B cell (primary cell): ENCODE data around the gene VPS54. TPM values are rescaled to one million over a fixed set of nuclear protein-coding genes. Genes with fewer than 3 reads are reported as not detected.

Experiments used
- ATAC-seq: fragments of 200-7000 bp; cut with Tn5 transposase; one replicate; pipeline ENCODE4 v1.10.0; 2021; ENCODE audit warnings: low read depth, mild to moderate bottlenecking, moderate number of reproducible peaks, moderate library complexity
- CTCF ChIA-PET: fragments of 350-600 bp; sonication (Branson Sonifier 250); formaldehyde crosslinking; loops from one replicate; lab custom pipeline; 2021; ENCODE audit warnings: antibody characterized with exemption, inconsistent platforms; lab: Charles Lee
- POLR2A ChIA-PET: fragments of 350-600 bp; sonication (Branson Sonifier 250); formaldehyde crosslinking; loops from one replicate; lab custom pipeline; 2021; ENCODE audit warnings: antibody characterized with exemption; lab: Charles Lee
- DNase-seq: peaks from one replicate; pipeline ENCODE4 v3.0.0; 2013
- H2AFZ ChIP-seq: 2 replicates; pipeline ENCODE4 v1.6.1; 2012; ENCODE audit warnings: mild to moderate bottlenecking, low read depth, low read length; ENCODE audit not compliant: insufficient read depth, poor library complexity, severe bottlenecking
- H3K27ac ChIP-seq, 2 donors: 1 replicate in 1 of 2; 2 replicates in 1 of 2; pipeline ENCODE4 v1.5.1; 2012 to 2013; ENCODE audit warnings: low read length in 2 of 2, mild to moderate bottlenecking in 2 of 2, moderate library complexity in 1 of 2
- H3K27me3 ChIP-seq, 4 experiments: fragments of 200-600 bp in 1 of 4; sonication (generic) in 1 of 4; replicated peaks in 1 of 4; 1 replicate in 2 of 4; 2 replicates in 2 of 4; pipeline versions ENCODE4 v1.6.1 to v1.7.0; 2013 to 2016; ENCODE audit warnings: low read length in 3 of 4, mild to moderate bottlenecking in 2 of 4, mixed read lengths in 1 of 4, moderate library complexity in 1 of 4; ENCODE audit not compliant: insufficient read depth in 4 of 4, control insufficient read depth in 3 of 4; ENCODE audit errors: control extremely low read depth in 1 of 4
- H3K36me3 ChIP-seq, 2 experiments: replicated peaks in 1 of 2; 1 replicate in 1 of 2; 2 replicates in 1 of 2; pipeline versions ENCODE4 v1.6.1 to v1.7.1; 2013; ENCODE audit warnings: low read length in 1 of 2; ENCODE audit not compliant: insufficient read depth in 2 of 2, control insufficient read depth in 1 of 2; ENCODE audit errors: control extremely low read depth in 1 of 2, extremely low read depth in 1 of 2
- H3K4me1 ChIP-seq, 2 donors: fragments of 200-600 bp in 1 of 2; sonication (generic) in 1 of 2; 1 replicate in 1 of 2; 2 replicates in 1 of 2; pipeline versions ENCODE4 v1.5.1 to v1.6.1; 2013 to 2017; ENCODE audit warnings: low read length in 2 of 2; ENCODE audit not compliant: control insufficient read depth in 2 of 2, insufficient read depth in 2 of 2
- H3K4me2 ChIP-seq: replicated peaks from 2 replicates; pipeline ENCODE3; 2012; ENCODE audit warnings: mild to moderate bottlenecking, low read depth, low read length; ENCODE audit not compliant: poor library complexity, severe bottlenecking
- H3K4me3 ChIP-seq, 5 experiments: fragments of 200-600 bp in 1 of 5; sonication (generic) in 1 of 5; 1 replicate in 3 of 5; 2 replicates in 2 of 5; pipeline versions ENCODE4 v1.5.1 to v1.7.0; 2011 to 2016; ENCODE audit warnings: low read length in 4 of 5, mild to moderate bottlenecking in 4 of 5, low read depth in 2 of 5, control low read depth in 1 of 5, moderate library complexity in 1 of 5; ENCODE audit not compliant: insufficient read depth in 1 of 5; ENCODE audit errors: control extremely low read depth in 1 of 5, extremely low read depth in 1 of 5
- H3K79me2 ChIP-seq: fragments of 200-600 bp; sonication (generic); one replicate; pipeline ENCODE4 v1.6.0; 2016; ENCODE audit warnings: low read length; ENCODE audit not compliant: control insufficient read depth, insufficient read depth
- H3K9ac ChIP-seq: fragments of 200-600 bp; sonication (generic); 2 replicates; pipeline ENCODE4 v1.6.1; 2017; ENCODE audit warnings: mild to moderate bottlenecking, low read length, moderate library complexity
- H3K9me3 ChIP-seq, 3 donors: one replicate each; pipeline versions ENCODE4 v1.6.1 to v1.7.1; 2013; ENCODE audit warnings: low read length in 2 of 3; ENCODE audit not compliant: control insufficient read depth in 2 of 3, insufficient read depth in 1 of 3; ENCODE audit errors: control extremely low read depth in 1 of 3
- H4K20me1 ChIP-seq: 2 replicates; pipeline ENCODE4 v1.6.0; 2012; ENCODE audit warnings: mild to moderate bottlenecking, low read length; ENCODE audit not compliant: insufficient read depth, control insufficient read depth, poor library complexity, severe bottlenecking
- H3K27ac Mint-ChIP-seq: one replicate; pipeline ENCODE4 v1.8.0; 2021; ENCODE audit warnings: mixed read lengths
- H3K27me3 Mint-ChIP-seq: one replicate; pipeline ENCODE4 v1.8.0; 2021; ENCODE audit warnings: mixed read lengths
- H3K4me1 Mint-ChIP-seq: one replicate; pipeline ENCODE4 v1.8.0; 2021; ENCODE audit warnings: mixed read lengths
- H3K4me3 Mint-ChIP-seq: one replicate; pipeline ENCODE4 v1.8.0; 2021; ENCODE audit warnings: mixed read lengths
- H3K9me3 Mint-ChIP-seq: one replicate; pipeline ENCODE4 v1.8.0; 2022; ENCODE audit warnings: mixed read lengths; ENCODE audit not compliant: insufficient read depth
- CTCF ChIP-seq: fragments of 200-600 bp; IDR thresholded peaks from one replicate; pipeline ENCODE4 v1.8.0; 2022; ENCODE audit warnings: antibody characterized with exemption, mild to moderate bottlenecking
- EZH2 ChIP-seq: IDR thresholded peaks from 2 replicates; pipeline ENCODE4 v1.6.1; 2012; ENCODE audit warnings: borderline replicate concordance, low read depth, mild to moderate bottlenecking, moderate library complexity, low read length; ENCODE audit not compliant: insufficient read depth, poor library complexity, severe bottlenecking
- intact Hi-C: fragments of 100-400 bp; cut with micrococcal nuclease; formaldehyde crosslinking; loops from one replicate; pipeline ENCODE4 v1.10.0; 2022
- polyA plus RNA-seq: library from polyadenylated mRNA; depleted of rRNA; stranded (reverse); fragments of >200 nt; gene quantifications from 2 replicates; pipeline ENCODE4 v1.2.3, GENCODE V29; 2012
- total RNA-seq, 2 donors: library from RNA; stranded (reverse); fragments of 120-200 nt in 1 of 2; gene quantifications; 1 replicate in 1 of 2; 2 replicates in 1 of 2; pipeline versions ENCODE4 v1.2.3 to v1.2.4, GENCODE V29; 2013 to 2022

VPS54 gene
- total and polyA plus RNA-seq, 2 donors (not counting 1 experiment from before 2014, with no cell fraction given) = 6.2 to 13.2 TPM

- DNase-seq = no peak
- Histone ChIP-seq H3K27me3 (no peaks in the 10 kb centered on the region), H3K4me1 (no peaks in the 10 kb centered on the region), H3K9ac (no peak overlapping the region), H3K79me2 (no peaks in the 10 kb centered on the region), H4K20me1 (no peaks in the 10 kb centered on the region), H3K4me2 (no peak overlapping the region), H3K4me3 (no peak overlapping the region), H3K27ac (no peak overlapping the region), H2AFZ (no peak overlapping the region), H3K36me3 (no peaks in the 10 kb centered on the region), H3K9me3 (no peaks in the 10 kb centered on the region)
- Mint-ChIP-seq H3K27me3 (no peaks in the 10 kb centered on the region), H3K9me3 (no peaks in the 10 kb centered on the region), H3K4me3 (no peak overlapping the region), H3K4me1 (peaks cover 16% of the 10 kb centered on the region), H3K27ac (no peak overlapping the region)
- no peak for ATAC-seq
- intact Hi-C loops = no loop called here
- ChIA-PET CTCF (interaction anchor here (0.7 to 1.6 kb wide), 3 partner anchors 13 to 268 kb away, joined by 3 to 5 read pairs (median 3); no protein-coding TSS in a partner anchor), POLR2A (no interaction called here)
- no peak for TF ChIP-seq CTCF
- TF ChIP-seq EZH2 = no peak
Measured at GRCh38 chr2:64062840-64063239, 43.6 kb upstream of the VPS54 start.

GRCh38 chr2:64059270-64059669, 40.0 kb upstream of the VPS54 start:
- intact Hi-C loops = no loop called here
- H3K4me1 ChIP-seq = no peaks in the 10 kb centered on the region
- no peak overlapping the region for H3K4me3 Mint-ChIP-seq
- no peaks in the 10 kb centered on the region for H3K27me3 ChIP-seq
- no peak overlapping the region for H3K9ac ChIP-seq
- H3K9me3 ChIP-seq = no peaks in the 10 kb centered on the region
- no peaks in the 10 kb centered on the region for H3K79me2 ChIP-seq
- no peak overlapping the region for H3K4me2 ChIP-seq
- TF ChIP-seq EZH2 = no peak
- TF ChIP-seq CTCF = no peak
- no peaks in the 10 kb centered on the region for H3K27me3 Mint-ChIP-seq
- H3K27ac ChIP-seq = no peak overlapping the region
- H3K9me3 Mint-ChIP-seq = no peaks in the 10 kb centered on the region
- ChIA-PET POLR2A (no interaction called here), CTCF (interaction anchor here (1.1 to 1.5 kb wide), 2 partner anchors 267 to 269 kb away, joined by 3 to 7 read pairs; no protein-coding TSS in a partner anchor)
- DNase-seq (no peak), ATAC-seq (no peak)
- no peaks in the 10 kb centered on the region for H4K20me1 ChIP-seq
- no peak overlapping the region for H3K4me3 ChIP-seq
- H2AFZ ChIP-seq = no peak overlapping the region
- H3K36me3 ChIP-seq = no peaks in the 10 kb centered on the region
- peaks cover 18% of the 10 kb centered on the region for H3K4me1 Mint-ChIP-seq
- H3K27ac Mint-ChIP-seq = no peak overlapping the region
